Cardiac muscle cell (in vitro differentiated cells and primary cell): Measurements from ENCODE around the gene RYR1. TPM values are rescaled to one million over a fixed set of nuclear protein-coding genes. Genes with fewer than 3 reads are reported as not detected.

Experiments used
- DNase-seq, 2 donors: peaks; one replicate each; pipeline versions ENCODE4 v3.0.0 to v3.0.0-alpha.2; 2010 to 2017; ENCODE audit warnings: low read depth in 1 of 2, low spot score in 1 of 2
- H3K27ac ChIP-seq: fragments of 200-600 bp; sonication (generic); 2 replicates; pipeline ENCODE4 v1.5.1; 2016
- H3K27me3 ChIP-seq: fragments of 200-600 bp; sonication (generic); 2 replicates; pipeline ENCODE4 v1.6.0; 2016; ENCODE audit warnings: control low read depth
- H3K36me3 ChIP-seq: fragments of 200-600 bp; sonication (generic); 2 replicates; pipeline ENCODE4 v1.5.1; 2016; ENCODE audit warnings: control low read depth
- H3K4me1 ChIP-seq: fragments of 200-600 bp; sonication (generic); 2 replicates; pipeline ENCODE4 v1.8.1; 2017; ENCODE audit warnings: low read depth, mild to moderate bottlenecking, mixed run types
- H3K4me3 ChIP-seq: fragments of 200-600 bp; sonication (generic); 2 replicates; pipeline ENCODE4 v1.5.1; 2016; ENCODE audit warnings: mild to moderate bottlenecking
- H3K9me3 ChIP-seq: fragments of 200-600 bp; sonication (generic); 2 replicates; pipeline ENCODE4 v1.5.1; 2017; ENCODE audit warnings: low read depth, mild to moderate bottlenecking, control low read depth
- CTCF ChIP-seq: IDR thresholded peaks from 2 replicates; pipeline ENCODE4 v1.5.1; 2012; ENCODE audit warnings: low read depth, mild to moderate bottlenecking, low read length
- polyA plus RNA-seq: library from polyadenylated mRNA; unstranded; fragments of >200 nt; fragmentation: Nextera tagmentation; extraction: Ambion mirVana; gene quantifications from 2 replicates; pipeline ENCODE4 v1.2.1, GENCODE V29; 2016
- total RNA-seq: library from RNA; depleted of rRNA; stranded (reverse); fragments of >200 nt; gene quantifications from 2 replicates; pipeline ENCODE4 v1.2.3, GENCODE V29; 2016

The RYR1 gene
- total and polyA plus RNA-seq, 2 experiments from 2014 or later: 0.71 to 12.8 TPM

GRCh38 chr19:38519988-38520387 is 86.5 kb downstream of the RYR1 start:
- Histone ChIP-seq H3K27ac (no peak overlapping the region), H3K4me3 (no peak overlapping the region), H3K36me3 (no peaks in the 10 kb centered on the region), H3K4me1 (no peaks in the 10 kb centered on the region), H3K27me3 (no peaks in the 10 kb centered on the region), H3K9me3 (no peaks in the 10 kb centered on the region)
- TF ChIP-seq CTCF: no peak
- no peak for DNase-seq

GRCh38 chr19:38522915-38523314 is 89.4 kb downstream of the RYR1 start:
- no peaks in the 10 kb centered on the region for H3K9me3 ChIP-seq
- no peaks in the 10 kb centered on the region for H3K36me3 ChIP-seq
- H3K27me3 ChIP-seq: no peaks in the 10 kb centered on the region
- no peaks in the 10 kb centered on the region for H3K4me1 ChIP-seq
- no peak for DNase-seq
- no peak overlapping the region for H3K4me3 ChIP-seq
- no peak for TF ChIP-seq CTCF
- H3K27ac ChIP-seq: no peak overlapping the region

- H3K27ac ChIP-seq: no peak overlapping the region
- no peaks in the 10 kb centered on the region for H3K27me3 ChIP-seq
- no peak for TF ChIP-seq CTCF
- no peaks in the 10 kb centered on the region for H3K4me1 ChIP-seq
- H3K36me3 ChIP-seq: no peaks in the 10 kb centered on the region
- no peak overlapping the region for H3K4me3 ChIP-seq
- H3K9me3 ChIP-seq: no peaks in the 10 kb centered on the region
- no peak for DNase-seq
Observed at GRCh38 chr19:38523319-38523718, 89.8 kb downstream of the RYR1 start.

GRCh38 chr19:38524369-38524768 is 90.9 kb downstream of the RYR1 start:
- H3K27ac ChIP-seq: no peak overlapping the region

GRCh38 chr19:38524994-38525634 is 91.6 kb downstream of the RYR1 start:
- H3K4me3 ChIP-seq: no peak overlapping the region
- H3K4me1 ChIP-seq: no peaks in the 10 kb centered on the region
- no peaks in the 10 kb centered on the region for H3K27me3 ChIP-seq
- H3K36me3 ChIP-seq: no peaks in the 10 kb centered on the region
- no peak for DNase-seq
- no peak for TF ChIP-seq CTCF
- no peaks in the 10 kb centered on the region for H3K9me3 ChIP-seq
- H3K27ac ChIP-seq: no peak overlapping the region

More at GRCh38 chr19:38524369-38524768, 90.9 kb downstream of the RYR1 start:
- no peak for DNase-seq
- no peaks in the 10 kb centered on the region for H3K36me3 ChIP-seq
- H3K4me1 ChIP-seq: no peaks in the 10 kb centered on the region
- no peaks in the 10 kb centered on the region for H3K9me3 ChIP-seq
- H3K27me3 ChIP-seq: no peaks in the 10 kb centered on the region
- no peak overlapping the region for H3K4me3 ChIP-seq
- TF ChIP-seq CTCF: no peak
